NCI-H2196 (cell line): ENCODE results near the gene KAT5.
"Not testable (repeated sequence)": the region's sequence is repeated elsewhere in the genome, so short reads cannot be mapped to it uniquely, and the experiment has no call there.

ENCODE experiments used
- DNase-seq: peaks from one replicate; lab custom pipeline; 2025; ENCODE audit not compliant: unreplicated experiment; lab: John Stamatoyannopoulos, UW

The KAT5 gene

GRCh38 chr11:65711785-65712632, at the start of gene KAT5:
TSS of gene KAT5 (plus strand) at chr11:65712252. CDS start at chr11:65712268, 16 bp downstream.
- DNase-seq = peak; percentile 98

GRCh38 chr11:65662799-65663638, 49.0 kb upstream of the KAT5 start, which contains the start of gene RELA:
TSS of gene RELA (minus strand) at chr11:65662916. CDS start at chr11:65662832, 84 bp downstream.
- peak; percentile 98 for DNase-seq

DNA sequence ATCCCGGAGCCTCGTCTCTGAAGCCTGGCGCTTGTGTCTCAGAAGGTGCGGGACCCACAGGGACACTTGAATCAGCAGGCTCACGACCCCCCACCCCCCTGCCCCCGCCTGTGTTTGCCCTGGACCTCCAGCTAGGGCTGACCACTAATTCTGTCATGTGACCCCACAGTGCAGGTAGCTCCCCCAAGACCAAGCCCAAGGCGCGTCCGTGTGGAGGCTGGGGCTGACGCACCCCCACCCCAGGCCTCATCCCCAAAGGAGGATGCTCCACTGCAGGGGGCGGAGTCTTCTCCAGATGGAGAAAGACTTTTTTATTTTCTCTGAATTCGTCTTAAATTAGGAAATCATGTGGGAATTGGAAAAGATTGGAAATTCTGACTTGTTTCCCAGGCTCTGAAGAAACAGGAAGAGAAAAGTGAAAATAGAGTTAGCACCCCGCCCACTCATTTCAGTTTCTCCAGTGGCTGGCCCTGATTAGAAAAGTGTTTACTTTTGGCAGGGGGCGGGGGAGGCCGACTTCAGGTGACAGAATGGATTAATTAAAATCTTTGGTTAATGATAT, 48.3 kb upstream of the KAT5 start:
- peak; percentile 42 for DNase-seq

GRCh38 chr11:65672180-65672860, 39.7 kb upstream of the KAT5 start:
- DNase-seq = no peak

DNA sequence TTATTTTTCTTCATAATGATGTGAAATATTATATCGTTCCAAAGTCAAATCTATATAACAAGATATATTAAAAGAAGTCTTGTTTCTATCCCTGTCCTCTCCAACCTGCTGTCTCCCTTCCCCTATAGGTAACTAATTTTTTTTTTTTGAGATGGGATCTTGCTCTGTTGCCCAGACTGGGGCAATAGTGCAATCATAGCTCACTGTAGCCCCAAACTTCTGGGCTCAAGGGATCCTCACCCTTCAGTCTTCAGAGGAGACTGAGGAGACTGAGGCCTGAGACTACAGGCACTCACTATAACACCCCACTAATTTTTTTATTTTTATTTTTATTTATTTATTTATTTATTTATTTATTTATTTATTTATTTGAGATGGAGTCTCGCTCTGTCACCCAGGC, 39.1 kb upstream of the KAT5 start:
- DNase-seq = no peak

DNA sequence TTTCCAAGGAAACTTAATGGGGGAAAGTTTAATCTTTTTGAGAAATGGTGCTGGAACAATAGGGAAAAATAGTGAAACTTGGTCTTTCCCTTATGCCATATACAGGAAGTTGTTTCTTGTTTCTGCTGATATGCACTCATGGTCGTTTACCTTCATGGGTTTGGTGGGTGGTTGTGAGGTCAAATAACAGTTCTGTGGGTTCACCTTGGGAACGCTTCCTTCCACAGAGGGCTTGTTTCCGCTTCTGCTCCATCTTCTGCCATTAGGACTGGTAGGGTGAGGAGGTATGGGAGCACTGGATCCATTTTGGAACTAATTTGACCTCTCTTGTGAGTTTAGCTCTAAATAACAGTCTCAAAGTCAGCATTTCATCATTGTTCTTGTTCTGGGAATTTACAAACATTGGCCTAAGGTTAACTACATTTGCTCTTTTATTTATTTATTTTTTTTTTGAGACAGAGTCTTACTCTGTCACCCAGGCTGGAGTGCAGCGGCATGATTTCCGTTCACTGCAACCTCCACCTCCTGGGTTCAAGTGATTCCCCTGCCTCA, 31.8 kb upstream of the KAT5 start:
- no peak for DNase-seq

DNA sequence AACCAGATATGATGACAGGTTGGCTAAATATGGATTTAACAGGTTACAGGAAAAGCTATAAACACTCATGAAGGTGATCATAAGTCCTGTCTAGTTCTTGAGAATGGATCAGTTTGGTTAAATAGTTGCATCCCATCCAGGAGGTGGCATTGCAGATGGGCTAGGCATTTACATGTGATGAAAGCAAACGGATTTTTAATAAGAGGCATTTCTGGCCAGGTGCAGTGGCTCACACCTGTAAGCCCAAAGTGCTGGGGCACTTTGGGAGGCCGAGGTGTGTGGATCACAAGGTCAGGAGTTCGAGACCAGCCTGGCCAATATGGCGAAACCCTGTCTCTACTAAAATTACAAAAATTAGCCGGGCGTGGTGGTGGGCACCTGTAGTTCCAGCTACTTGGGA, 28.6 kb upstream of the KAT5 start:
- not testable (repeated sequence) for DNase-seq

DNA sequence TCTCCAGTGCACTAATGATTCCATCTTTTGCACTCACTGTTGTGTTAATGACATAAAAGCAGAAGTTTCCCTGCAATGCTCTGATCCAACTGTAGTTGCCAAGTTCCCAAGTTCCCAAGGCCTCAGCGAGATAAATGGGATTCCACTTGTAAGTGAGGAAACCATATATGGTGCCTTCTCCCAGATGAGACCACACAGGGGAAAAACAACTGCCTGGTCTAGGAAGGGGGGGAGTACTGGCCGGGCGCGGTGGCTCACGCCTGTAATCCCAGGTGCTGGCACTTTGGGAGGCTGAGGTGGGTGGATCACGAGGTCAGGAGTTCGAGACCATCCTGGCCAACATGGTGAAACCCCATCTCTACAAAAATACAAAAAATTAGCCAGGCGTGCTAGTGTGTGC, 26.1 kb upstream of the KAT5 start:
- no peak for DNase-seq

- DNase-seq = not testable (repeated sequence)
These were observed 20.2 kb upstream of the KAT5 start for GRCh38 chr11:65691847-65692246.

DNA sequence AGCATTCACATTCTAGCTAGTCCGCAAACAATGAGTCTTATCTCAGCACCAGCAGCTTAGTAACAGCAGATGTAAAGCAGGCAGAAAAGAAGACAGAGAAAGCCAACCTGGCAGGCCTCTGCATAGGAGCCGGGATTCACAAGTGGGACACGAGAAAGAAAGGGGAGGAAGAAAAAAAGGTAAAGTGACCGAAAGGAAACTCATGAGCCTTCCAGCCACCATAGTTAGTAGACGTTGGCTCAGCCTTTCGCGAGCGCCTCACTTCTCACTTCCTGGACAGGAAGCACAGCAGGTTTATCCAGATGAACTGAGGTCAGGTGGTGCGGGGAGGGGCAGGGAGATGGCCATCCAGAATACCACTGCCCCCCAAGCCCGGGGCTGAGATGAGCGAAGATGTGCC, 19.7 kb upstream of the KAT5 start:
- DNase-seq = no peak

DNA sequence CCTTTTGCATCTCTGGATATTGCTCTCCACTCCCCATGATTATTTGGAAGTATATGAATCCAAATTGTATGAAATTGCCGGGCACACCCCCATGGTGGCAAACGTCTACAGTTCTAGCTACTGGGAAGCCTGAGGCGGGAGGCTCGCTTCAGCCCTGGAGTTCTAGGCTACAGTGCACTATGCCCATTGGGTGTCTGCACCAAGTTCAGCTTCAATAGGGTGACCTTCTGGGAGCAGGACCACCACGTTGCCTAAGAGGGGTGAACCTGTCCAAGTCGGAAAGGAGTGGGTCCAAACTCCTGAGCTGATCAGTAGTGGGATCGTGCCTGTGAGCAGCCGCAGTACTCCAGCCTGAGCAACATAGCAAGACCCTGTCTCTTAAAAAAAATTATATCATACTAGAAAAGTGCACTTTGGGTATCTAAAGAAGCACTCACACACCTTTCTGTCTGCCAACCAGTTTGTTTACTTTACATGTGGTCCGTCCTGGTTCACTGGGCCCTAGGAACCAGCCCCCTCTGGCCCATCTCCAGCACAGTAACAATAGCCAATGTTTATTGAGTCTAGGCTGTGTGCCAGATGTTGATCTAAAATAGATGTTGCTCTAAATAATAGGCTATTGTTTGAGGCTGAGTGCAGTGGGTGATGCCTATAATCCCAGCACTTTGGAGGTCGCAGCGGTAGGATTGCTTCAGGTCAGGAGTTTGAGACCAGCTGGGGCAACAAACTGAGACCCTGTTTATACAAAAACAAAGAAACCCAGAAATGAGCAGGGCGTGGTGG, 16.4 kb upstream of the KAT5 start:
- peak; percentile 94 for DNase-seq

- no peak for DNase-seq
These were observed 15.1 kb upstream of the KAT5 start for GRCh38 chr11:65696802-65697552.

DNA sequence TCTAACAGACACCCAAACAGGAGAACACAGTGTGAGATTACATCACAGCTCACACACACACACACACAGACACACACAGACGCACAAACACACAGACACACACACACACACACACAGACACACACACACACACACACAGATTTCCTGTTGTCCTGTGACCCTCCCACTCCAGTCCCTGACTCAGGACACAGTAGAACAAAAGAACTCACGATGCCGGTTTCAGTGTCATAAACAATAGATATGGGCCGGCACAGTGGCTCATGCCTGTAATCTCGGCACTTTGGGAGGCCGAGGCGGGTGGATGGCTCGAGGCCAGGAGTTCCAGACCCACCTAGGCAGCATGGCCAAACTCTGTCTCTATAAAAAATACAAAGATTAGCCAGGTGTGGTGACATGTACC, 13.8 kb upstream of the KAT5 start:
- DNase-seq = no peak

- DNase-seq = no peak
These were observed 12.7 kb upstream of the KAT5 start for GRCh38 chr11:65699306-65699705.

DNA sequence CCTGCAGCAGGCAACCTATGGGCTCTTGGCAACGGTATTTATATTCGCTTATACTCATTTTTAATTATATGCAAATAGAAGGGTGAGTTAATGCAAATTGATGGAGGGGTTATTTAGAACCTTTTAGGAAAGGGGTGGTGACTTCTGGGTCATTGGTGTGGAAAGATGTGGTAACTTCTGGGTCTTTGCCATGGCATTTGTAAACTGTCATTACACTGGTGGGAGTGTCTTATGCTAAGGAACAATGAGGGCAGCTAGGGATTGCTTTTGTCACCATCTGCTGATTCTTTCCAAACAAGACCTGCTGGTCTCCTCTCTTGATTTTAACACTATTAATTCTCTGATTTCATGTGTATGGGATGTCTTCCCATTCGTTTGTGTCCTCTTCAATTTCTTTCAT, 11.7 kb upstream of the KAT5 start:
- peak; percentile 49 for DNase-seq

DNA sequence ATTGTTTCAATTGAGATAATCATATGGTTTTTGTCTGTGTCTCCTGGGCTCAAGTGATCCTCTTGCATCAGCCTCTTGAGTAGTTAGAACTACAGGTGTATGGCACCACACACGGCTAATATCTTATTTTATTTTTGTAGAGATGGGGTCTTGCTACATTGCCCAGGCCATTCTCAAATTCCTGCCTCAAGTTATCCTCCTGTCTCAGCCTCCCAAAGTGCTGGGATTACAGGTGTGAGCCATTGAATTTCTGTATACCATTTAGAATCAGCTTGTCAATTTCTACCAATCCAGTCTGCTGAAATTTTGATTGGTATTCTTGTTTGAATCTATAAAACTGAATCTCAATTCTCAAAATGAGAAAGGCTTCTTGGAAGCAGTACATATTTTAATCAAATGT, 10.4 kb upstream of the KAT5 start:
- no peak for DNase-seq

DNA sequence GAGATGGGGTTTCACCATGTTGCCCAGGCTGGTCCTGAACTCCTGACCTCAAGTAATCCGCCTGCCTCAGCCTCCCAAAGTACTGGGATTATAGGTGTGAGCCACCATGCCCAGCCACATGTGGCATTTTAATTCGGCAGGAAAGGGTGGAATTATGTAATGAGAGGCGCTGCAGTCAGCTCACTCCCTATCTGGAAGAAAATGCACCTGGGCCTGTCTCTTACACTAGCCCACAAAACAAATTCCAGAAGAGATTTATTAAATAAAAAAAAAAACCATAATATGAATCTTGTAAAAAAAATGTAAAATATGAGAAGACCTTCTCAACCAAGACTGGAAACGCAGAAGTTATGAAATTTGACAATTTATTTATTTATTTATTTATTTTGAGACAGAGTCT, 8.2 kb upstream of the KAT5 start:
- DNase-seq = no peak

DNA sequence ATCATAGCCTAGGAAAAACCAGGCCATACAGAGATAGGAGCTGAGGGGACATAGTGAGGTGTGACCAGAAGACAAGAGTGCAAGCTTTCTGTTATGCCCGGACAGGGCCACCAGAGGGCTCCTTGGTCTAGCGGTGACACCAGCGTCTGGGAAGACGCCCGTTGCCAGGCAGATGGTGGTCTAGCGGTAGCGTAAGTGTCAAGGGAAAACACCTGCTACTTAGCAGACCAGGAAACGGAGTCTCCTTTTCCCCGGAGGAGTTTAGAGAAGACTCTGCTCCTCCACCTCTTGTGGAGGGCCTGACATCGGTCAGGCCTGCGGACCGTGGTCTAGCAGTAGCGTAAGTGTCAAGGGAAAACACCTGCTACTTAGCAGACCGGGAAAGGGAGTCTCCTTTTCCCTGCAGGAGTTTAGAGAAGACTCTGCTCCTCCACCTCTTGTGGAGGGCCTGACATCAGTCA, 5.7 kb upstream of the KAT5 start:
- DNase-seq = peak; percentile 62

- DNase-seq = not testable (repeated sequence)
These were observed 5.0 kb upstream of the KAT5 start for GRCh38 chr11:65707002-65707401.
